Activated T-helper 17 cell treated with anti-CD3 and anti-CD28 coated beads, Interleukin-2, amount 50 U/mL, for 72 hours (primary cell): Measurements from ENCODE around the gene TSNAXIP1. TPM values are rescaled to one million over a fixed set of nuclear protein-coding genes. Genes with fewer than 3 reads are reported as not detected.
"Not testable (repeated sequence)": the region's sequence is repeated elsewhere in the genome, so short reads cannot be mapped to it uniquely, and the experiment has no call there.

ENCODE experiments used
- ATAC-seq: fragments of 150-1000 bp; cut with Tn5 transposase; replicated peaks from 2 replicates; pipeline ENCODE4 v1.10.0; 2021; ENCODE audit warnings: mild to moderate bottlenecking, moderate library complexity
- H3K27ac Mint-ChIP-seq: one replicate; pipeline ENCODE4 v1.8.0; 2022; ENCODE audit warnings: mixed read lengths
- H3K27me3 Mint-ChIP-seq: one replicate; pipeline ENCODE4 v1.8.0; 2022; ENCODE audit warnings: mixed read lengths
- H3K36me3 Mint-ChIP-seq: one replicate; pipeline ENCODE4 v1.8.0; 2022; ENCODE audit warnings: low read depth, mild to moderate bottlenecking, mixed read lengths
- H3K4me1 Mint-ChIP-seq: one replicate; pipeline ENCODE4 v1.8.0; 2022; ENCODE audit warnings: mixed read lengths
- H3K4me3 Mint-ChIP-seq: one replicate; pipeline ENCODE4 v1.8.0; 2022; ENCODE audit warnings: mild to moderate bottlenecking, mixed read lengths
- H3K9me3 Mint-ChIP-seq: one replicate; pipeline ENCODE4 v1.8.0; 2022; ENCODE audit warnings: mixed read lengths
- total RNA-seq, 2 donors: library from RNA; stranded (reverse); gene quantifications; one replicate each; pipeline ENCODE4 v1.2.3, GENCODE V29; 2022

TSNAXIP1 gene
- total RNA-seq, 2 donors from 2014 or later, result 0.26 TPM; not detected in 1

DNA sequence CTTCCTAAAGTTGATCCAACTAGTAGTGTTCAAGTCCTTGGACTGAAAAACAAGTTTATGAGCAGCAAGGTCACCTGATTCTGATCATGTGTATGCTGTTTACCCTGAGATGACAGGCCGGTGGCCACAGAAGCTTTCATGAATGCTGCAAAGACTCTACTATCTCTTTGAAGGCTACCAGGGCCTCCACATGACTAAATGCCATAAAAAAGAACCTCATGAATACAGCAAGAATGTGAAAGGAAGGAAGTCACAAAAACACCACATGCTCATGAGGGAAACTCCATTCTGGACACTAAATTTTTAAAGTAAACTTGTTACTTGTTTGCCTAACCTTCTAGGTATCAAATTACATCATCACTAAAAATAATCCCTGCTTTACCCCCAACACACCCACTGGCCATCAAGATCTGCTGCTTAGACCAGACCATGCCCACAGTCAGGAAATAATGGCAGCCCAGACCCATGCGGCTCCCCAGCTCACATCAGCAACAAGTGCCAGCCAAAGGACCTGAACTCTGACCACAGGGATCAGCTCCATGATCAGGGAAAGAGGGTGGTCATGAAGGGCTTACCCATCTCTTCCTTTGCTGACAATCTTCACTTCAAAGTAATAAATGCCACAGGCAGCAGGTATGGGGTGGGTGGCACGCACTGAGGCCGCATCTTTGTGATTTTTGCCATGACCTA, 1.7 kb upstream of the TSNAXIP1 start:
- Mint-ChIP-seq H3K9me3 (no peaks in the 10 kb centered on the region), H3K4me1 (peaks cover 27% of the 10 kb centered on the region), H3K36me3 (peaks cover 55% of the 10 kb centered on the region), H3K27me3 (no peaks in the 10 kb centered on the region), H3K4me3 (peak overlapping the region; percentile 77), H3K27ac (peak overlapping the region; percentile 57)
- ATAC-seq, result no peak

DNA sequence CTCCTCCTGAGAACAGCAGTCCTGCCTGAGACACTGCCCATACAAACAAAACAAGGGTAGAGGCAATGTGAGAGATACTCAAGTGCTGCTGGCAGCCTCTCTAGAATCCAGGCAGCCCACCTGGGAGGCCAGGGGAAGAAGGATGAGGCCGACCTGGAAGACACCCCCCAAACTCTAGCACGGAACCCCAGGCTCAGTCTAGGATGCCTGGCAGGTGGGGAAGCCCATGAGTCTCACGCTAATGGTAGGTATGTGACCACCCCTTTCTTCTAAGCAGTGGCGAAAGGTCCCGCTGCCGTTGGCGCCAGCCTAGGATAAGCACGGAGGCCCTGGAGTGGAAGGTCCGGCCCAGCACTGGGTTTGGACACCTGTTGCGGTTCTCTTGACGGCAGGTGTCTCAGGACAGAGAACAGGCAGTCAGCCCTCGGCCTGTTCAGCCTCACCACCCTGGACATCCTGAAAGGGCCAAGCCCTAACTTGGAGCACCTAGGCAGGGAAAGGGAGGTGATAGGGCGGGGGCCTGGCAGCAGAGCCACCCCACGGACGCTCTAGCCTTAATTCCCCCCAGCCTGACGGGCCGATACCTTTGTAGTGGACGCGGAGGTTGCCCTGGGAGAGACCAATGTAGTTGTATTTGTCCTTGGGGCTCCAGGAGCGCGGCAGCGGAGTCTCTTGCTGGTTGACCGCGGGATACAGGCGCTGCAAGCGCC, 816 bp upstream of the TSNAXIP1 start:
- ATAC-seq, result no peak
- Mint-ChIP-seq H3K27me3 (no peaks in the 10 kb centered on the region), H3K36me3 (peaks cover 46% of the 10 kb centered on the region), H3K4me1 (peaks cover 21% of the 10 kb centered on the region), H3K27ac (peak overlapping the region; percentile 57), H3K9me3 (no peaks in the 10 kb centered on the region), H3K4me3 (peak overlapping the region; percentile 77)

DNA sequence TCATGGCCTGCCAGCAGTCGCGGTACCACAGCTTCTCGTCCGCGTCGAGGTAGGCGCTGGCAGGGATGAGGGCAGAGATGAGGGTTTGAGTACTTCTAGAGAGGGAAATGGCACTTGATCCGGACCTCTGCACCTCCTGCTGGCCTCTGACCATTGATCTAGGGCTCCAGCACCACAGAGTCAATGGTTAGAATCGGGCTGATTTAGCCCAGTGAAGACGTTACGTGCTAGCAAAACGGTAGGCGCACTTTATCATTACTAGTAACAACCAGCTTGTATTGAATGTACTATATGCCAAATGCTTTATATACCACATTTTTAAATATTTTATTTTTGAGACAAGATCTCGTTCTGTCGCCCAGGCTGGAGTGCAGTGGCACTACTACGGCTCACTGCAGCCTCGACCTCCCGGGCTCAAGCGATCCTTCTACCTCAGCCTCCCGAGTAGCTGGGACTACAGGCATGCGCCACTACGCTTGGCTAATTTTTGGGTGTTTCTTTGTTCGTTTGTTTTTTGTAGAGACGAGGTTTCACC, 526 bp downstream of the TSNAXIP1 start:
- peaks cover 35% of the 10 kb centered on the region for H3K36me3 Mint-ChIP-seq
- H3K27me3 Mint-ChIP-seq, result no peaks in the 10 kb centered on the region
- peak overlapping the region; percentile 77 for H3K4me3 Mint-ChIP-seq
- peak overlapping the region; percentile 57 for H3K27ac Mint-ChIP-seq
- no peaks in the 10 kb centered on the region for H3K9me3 Mint-ChIP-seq
- no peak for ATAC-seq
- H3K4me1 Mint-ChIP-seq, result peaks cover 12% of the 10 kb centered on the region

DNA sequence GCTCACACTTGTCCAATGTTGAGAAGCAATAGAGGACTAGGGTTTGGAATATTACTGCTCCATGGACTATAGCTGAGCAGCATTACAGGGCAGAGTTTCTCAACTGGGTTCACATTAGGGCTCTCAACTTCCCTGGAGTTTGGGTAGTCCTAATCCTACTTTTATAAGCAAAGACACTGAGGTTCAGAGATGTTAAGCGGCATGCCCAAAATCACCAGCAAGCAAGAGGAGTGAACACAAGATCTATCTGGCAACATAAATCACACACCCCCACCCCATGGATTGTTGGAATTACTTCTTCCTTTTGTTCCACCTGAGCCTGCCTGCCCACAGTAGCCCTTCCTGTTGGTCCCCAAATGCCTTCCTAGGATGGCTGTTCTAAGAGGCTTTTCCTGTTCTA, 5.2 kb downstream of the TSNAXIP1 start:
- no peak overlapping the region for H3K4me3 Mint-ChIP-seq
- H3K4me1 Mint-ChIP-seq, result no peaks in the 10 kb centered on the region
- H3K27me3 Mint-ChIP-seq, result no peaks in the 10 kb centered on the region
- no peaks in the 10 kb centered on the region for H3K36me3 Mint-ChIP-seq
- no peaks in the 10 kb centered on the region for H3K9me3 Mint-ChIP-seq
- no peak for ATAC-seq
- H3K27ac Mint-ChIP-seq, result no peak overlapping the region

DNA sequence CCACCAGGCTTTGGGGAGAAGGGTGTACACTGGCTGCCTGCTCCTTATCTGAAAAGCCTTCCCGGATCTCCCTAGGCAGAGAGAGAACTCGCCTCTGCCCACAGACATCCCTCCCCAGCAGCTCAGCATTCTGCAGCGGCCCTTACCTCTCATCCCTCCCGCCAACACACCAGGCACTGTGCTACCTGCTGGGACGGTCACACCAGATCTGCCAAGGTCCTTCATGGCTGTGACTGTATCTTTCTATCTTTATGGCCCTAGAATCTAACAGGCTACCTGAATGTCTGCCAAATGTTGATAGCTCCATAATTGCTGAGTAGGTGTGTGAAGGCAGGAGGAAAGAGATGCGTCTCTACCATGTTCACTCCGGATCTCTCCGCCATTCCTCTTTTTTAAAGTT, 7.9 kb downstream of the TSNAXIP1 start:
- Mint-ChIP-seq H3K36me3 (no peaks in the 10 kb centered on the region), H3K27ac (no peak overlapping the region), H3K4me3 (no peak overlapping the region), H3K9me3 (no peaks in the 10 kb centered on the region), H3K27me3 (no peaks in the 10 kb centered on the region), H3K4me1 (no peaks in the 10 kb centered on the region)
- no peak for ATAC-seq

DNA sequence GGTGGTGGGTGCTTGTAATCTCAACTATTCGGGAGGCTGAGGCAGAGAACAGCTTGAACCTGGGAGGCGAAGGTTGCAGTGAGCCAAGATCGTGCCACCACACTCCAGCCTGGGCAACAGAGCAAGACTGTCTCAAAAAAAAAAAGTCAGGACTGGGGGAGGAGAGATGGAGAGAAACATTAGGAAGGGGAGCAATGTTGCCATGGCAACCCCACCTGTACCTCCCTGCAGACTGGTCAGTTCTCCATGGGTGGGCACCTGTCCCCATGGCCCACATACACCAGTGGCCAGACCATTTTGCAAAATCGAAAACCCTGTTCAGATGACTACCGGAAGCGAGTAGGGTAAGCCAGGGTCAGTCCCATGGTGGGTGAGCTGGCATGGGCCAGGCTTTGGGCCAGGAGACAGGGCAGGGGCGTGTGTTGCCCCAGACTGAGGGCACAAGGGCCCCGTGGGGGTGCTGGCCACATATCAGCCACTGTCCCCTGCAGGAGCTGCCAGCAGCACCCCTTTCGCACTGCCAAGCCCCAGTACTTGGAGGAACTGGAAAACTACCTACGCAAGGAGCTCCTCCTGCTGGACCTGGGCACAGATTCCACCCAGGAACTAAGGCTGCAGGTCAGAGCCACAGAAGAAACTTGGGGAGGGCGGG, 14.0 kb downstream of the TSNAXIP1 start:
- ATAC-seq, result no peak
- Mint-ChIP-seq H3K4me1 (no peaks in the 10 kb centered on the region), H3K9me3 (no peaks in the 10 kb centered on the region), H3K36me3 (no peaks in the 10 kb centered on the region), H3K27me3 (no peaks in the 10 kb centered on the region), H3K4me3 (no peak overlapping the region), H3K27ac (no peak overlapping the region)

DNA sequence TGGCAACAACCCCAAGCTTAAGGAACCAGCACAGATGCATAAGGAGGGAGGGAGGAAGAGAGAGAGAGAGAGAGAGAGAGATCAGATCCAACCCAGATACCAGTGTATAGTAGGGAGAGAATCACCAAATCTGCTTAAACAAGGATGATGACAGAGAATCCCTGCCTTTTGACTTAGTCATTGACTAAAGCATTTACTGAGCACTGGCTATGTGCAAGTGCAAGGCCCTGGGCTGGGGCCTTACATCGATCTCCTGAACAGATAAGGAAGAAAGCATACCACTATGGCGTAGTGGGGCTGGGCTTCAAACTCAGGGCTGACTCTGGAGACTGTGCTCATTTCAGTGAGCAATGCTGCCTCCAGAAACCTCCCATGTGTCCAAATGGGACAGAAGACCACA, 15.8 kb downstream of the TSNAXIP1 start:
- no peaks in the 10 kb centered on the region for H3K9me3 Mint-ChIP-seq
- H3K4me1 Mint-ChIP-seq, result no peaks in the 10 kb centered on the region
- H3K36me3 Mint-ChIP-seq, result no peaks in the 10 kb centered on the region
- H3K27me3 Mint-ChIP-seq, result no peaks in the 10 kb centered on the region
- no peak for ATAC-seq
- H3K27ac Mint-ChIP-seq, result no peak overlapping the region
- H3K4me3 Mint-ChIP-seq, result no peak overlapping the region

DNA sequence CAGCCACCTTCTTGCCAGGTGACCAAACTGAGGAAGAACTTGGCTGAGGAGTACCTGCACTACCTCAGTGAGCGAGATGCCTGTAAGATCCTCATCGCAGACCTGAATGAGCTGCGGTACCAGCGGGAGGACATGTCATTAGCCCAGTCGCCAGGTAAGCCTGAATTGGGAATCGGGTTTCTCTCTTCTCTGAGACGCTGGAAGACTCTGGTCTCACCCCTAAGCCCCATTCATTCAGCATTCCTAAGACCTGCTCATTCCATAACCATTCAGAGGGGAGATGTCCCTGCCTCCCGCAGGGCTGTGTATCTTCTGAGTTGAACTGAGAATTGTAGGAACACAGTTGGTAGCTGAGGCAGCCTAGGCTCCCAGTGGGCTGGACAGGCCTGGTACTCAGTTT, 18.4 kb downstream of the TSNAXIP1 start:
- H3K27me3 Mint-ChIP-seq, result no peaks in the 10 kb centered on the region
- no peaks in the 10 kb centered on the region for H3K4me1 Mint-ChIP-seq
- no peaks in the 10 kb centered on the region for H3K9me3 Mint-ChIP-seq
- ATAC-seq, result no peak
- peaks cover 6% of the 10 kb centered on the region for H3K36me3 Mint-ChIP-seq
- H3K4me3 Mint-ChIP-seq, result no peak overlapping the region
- H3K27ac Mint-ChIP-seq, result peak overlapping the region; percentile 65

DNA sequence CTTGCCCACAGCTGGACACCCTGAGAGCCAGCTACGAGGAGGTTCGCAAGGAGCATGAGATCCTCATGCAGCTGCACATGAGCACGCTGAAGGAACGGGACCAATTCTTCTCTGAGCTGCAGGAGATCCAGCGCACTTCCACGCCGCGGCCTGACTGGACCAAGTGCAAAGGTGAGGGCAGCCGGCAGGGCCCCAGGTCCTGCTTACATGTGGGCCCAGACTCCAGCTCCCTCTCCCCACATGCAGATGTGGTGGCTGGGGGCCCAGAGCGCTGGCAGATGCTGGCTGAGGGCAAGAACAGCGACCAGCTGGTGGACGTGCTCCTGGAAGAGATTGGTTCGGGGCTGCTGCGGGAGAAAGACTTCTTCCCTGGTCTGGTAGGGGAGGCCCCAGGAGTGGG, 19.2 kb downstream of the TSNAXIP1 start:
- H3K9me3 Mint-ChIP-seq, result no peaks in the 10 kb centered on the region
- H3K4me3 Mint-ChIP-seq, result no peak overlapping the region
- no peak for ATAC-seq
- H3K27me3 Mint-ChIP-seq, result no peaks in the 10 kb centered on the region
- no peaks in the 10 kb centered on the region for H3K4me1 Mint-ChIP-seq
- H3K27ac Mint-ChIP-seq, result peak overlapping the region; percentile 65
- H3K36me3 Mint-ChIP-seq, result peaks cover 13% of the 10 kb centered on the region

DNA sequence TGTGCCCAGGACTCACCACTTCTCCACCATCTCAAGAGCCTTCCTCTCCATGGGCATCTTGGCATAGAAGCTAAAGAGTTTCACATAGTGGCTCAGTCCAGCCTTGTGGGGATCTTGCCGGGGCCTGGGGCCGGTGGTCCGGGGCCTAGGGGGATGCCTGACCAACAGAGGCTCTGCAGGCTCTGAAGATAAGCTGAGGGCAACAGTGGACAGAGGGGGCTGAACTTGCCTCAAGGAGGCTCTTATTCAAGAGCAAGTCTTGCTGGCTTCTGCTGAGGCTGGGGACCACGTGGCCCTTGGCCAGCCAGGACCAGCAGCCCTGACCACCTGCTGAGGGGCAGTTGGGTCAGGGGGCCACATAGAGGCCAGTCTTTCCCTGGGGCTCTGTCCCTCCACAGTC, 22.0 kb downstream of the TSNAXIP1 start:
- no peak overlapping the region for H3K27ac Mint-ChIP-seq
- no peaks in the 10 kb centered on the region for H3K9me3 Mint-ChIP-seq
- H3K36me3 Mint-ChIP-seq, result peaks cover 21% of the 10 kb centered on the region
- H3K4me3 Mint-ChIP-seq, result no peak overlapping the region
- no peaks in the 10 kb centered on the region for H3K27me3 Mint-ChIP-seq
- no peak for ATAC-seq
- no peaks in the 10 kb centered on the region for H3K4me1 Mint-ChIP-seq

DNA sequence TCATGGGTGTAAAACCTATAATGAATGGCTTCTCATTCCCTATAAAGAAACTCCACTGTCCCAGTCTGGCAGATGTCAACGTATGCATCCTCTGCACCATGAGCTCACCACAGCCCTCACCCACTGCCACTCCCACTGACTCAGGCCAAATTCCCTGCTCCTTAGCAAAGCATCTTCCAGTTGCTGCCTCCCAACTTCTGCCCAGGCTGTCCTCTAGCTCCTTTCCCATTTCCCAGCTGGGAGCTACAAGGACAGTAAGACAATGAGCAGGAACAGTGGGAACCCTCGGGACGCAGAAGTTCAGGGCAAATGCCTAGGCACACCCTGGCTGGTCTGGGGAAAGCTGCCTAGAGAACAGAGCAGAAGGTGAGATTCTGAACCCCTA, 26.3 kb downstream of the TSNAXIP1 start:
- no peak for ATAC-seq
- Mint-ChIP-seq H3K4me1 (no peaks in the 10 kb centered on the region), H3K9me3 (no peaks in the 10 kb centered on the region), H3K27me3 (no peaks in the 10 kb centered on the region), H3K4me3 (peak overlapping the region; percentile 89), H3K27ac (peak overlapping the region; percentile 90), H3K36me3 (peaks cover 21% of the 10 kb centered on the region)

DNA sequence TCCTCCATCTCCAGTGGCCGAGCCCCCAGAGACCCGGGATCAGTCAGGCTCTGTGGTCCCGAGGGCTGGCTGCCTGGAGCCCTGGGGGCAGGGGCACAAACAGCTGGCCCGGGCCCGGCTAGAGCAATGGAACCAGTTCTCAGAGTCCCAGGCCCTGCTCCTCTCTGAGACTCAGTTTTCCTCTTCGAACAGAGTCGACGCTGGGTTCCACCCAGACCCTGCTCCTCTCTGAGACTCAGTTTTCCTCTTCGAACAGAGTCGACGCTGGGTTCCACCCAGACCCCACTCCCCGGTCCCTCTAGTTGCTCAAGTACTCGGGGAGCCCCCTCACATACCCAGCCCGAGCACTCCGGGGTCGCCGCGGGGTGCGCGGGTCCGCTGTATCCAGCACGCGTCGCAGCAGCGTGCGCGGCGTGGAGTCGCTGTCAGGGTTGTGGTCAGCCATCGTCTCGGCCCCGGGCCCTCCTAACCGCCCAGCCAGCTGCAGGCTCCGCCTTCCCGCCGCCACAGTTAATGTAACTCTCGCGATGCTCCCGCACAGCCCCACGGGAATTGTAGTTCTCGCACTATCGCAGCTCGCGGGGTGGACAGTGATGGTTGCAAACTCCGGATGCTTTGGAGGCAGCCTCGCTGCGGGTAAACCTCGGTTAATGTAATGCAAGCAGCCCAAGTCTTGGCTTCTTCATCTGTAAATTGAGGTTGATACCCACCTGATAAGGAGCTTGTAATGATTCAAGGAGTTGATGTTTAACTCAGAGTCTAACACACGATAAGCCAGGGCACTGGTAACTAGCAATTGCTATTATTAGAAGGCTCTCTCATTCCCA, 26.9 kb downstream of the TSNAXIP1 start:
- Mint-ChIP-seq H3K9me3 (no peaks in the 10 kb centered on the region), H3K27ac (peak overlapping the region; percentile 90), H3K4me1 (no peaks in the 10 kb centered on the region), H3K27me3 (no peaks in the 10 kb centered on the region), H3K36me3 (peaks cover 21% of the 10 kb centered on the region), H3K4me3 (peak overlapping the region; percentile 89)
- ATAC-seq, result peak; percentile 100

DNA sequence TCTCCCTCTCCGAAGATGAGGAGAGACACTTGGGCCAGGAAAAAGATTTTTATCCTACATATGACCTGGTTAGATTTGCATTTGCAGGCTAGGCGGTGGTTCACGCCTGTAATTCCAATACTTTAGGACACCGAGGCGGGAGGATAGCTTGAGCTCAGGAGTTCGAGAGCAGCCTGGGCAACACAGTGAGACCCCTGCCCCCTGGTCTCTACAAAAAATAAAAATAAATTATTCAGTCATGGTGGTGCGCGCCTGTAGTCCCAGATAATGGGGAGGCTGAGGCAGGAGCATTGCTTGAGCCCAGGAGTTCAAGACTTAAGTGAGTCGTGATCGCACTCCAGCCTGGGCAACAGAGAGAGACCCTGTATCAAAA, 27.5 kb downstream of the TSNAXIP1 start:
- Mint-ChIP-seq H3K4me1 (no peaks in the 10 kb centered on the region), H3K4me3 (peak overlapping the region; percentile 89), H3K36me3 (peaks cover 21% of the 10 kb centered on the region), H3K9me3 (no peaks in the 10 kb centered on the region), H3K27me3 (no peaks in the 10 kb centered on the region), H3K27ac (peak overlapping the region; percentile 90)
- no peak for ATAC-seq

DNA sequence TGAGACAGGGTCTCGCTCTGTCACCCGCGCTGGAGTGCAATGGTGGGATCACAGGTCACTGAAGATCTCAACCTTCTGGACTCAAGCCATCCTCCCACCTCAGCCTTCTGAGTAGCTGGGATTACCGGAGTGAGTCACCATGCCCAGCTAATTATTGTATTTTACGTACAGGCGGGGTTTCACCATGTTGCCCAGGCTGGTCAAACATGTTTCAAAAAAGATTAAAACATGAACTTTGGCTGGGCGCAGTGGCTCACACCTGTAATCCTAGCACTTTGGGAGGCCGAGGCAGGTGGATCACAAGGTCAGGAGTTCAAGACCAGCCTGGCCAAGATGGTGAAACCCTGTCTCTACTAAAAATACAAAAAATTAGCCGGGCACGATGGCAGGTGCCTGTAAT, 30.5 kb downstream of the TSNAXIP1 start:
- H3K9me3 Mint-ChIP-seq, H3K36me3 Mint-ChIP-seq, H3K4me1 Mint-ChIP-seq, H3K27me3 Mint-ChIP-seq, H3K27ac Mint-ChIP-seq, ATAC-seq, H3K4me3 Mint-ChIP-seq: not testable (repeated sequence)
